Measurements from ENCODE around the gene GPR27.

Gene GPR27

DNA sequence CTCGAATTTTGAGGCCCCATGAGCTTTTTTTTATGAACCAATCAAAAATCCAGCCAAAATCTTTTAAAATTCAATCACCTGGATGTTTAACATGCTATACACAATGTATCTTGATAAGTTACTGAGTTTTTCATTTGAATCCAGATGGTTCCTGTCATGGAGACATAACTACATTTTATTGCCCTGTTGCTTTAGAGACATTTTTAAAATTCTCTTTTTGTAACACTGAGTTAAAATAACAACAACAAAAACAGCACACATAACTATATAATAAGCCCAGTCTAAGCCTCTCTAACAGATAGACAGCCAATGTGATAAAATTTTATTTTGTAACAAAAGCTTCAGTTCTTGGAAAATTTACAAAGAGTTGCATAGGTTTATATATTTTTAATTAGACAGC is 29.5 kb downstream of the GPR27 start:
- TF ChIP-seq, protein P1, sequence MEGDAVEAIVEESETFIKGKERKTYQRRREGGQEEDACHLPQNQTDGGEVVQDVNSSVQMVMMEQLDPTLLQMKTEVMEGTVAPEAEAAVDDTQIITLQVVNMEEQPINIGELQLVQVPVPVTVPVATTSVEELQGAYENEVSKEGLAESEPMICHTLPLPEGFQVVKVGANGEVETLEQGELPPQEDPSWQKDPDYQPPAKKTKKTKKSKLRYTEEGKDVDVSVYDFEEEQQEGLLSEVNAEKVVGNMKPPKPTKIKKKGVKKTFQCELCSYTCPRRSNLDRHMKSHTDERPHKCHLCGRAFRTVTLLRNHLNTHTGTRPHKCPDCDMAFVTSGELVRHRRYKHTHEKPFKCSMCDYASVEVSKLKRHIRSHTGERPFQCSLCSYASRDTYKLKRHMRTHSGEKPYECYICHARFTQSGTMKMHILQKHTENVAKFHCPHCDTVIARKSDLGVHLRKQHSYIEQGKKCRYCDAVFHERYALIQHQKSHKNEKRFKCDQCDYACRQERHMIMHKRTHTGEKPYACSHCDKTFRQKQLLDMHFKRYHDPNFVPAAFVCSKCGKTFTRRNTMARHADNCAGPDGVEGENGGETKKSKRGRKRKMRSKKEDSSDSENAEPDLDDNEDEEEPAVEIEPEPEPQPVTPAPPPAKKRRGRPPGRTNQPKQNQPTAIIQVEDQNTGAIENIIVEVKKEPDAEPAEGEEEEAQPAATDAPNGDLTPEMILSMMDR (IDR thresholded peaks at IDR 0.05; ENCODE audit: low read depth, low read length) = no peak
- H3K4me3 ChIP-seq (replicated peaks in 1 of 2; ENCODE audit: low read depth in 2 of 2, low read length in 2 of 2) = no peak overlapping the region
- DNase-seq (ENCODE audit: low read depth in 2 of 2) = no peak

DNA sequence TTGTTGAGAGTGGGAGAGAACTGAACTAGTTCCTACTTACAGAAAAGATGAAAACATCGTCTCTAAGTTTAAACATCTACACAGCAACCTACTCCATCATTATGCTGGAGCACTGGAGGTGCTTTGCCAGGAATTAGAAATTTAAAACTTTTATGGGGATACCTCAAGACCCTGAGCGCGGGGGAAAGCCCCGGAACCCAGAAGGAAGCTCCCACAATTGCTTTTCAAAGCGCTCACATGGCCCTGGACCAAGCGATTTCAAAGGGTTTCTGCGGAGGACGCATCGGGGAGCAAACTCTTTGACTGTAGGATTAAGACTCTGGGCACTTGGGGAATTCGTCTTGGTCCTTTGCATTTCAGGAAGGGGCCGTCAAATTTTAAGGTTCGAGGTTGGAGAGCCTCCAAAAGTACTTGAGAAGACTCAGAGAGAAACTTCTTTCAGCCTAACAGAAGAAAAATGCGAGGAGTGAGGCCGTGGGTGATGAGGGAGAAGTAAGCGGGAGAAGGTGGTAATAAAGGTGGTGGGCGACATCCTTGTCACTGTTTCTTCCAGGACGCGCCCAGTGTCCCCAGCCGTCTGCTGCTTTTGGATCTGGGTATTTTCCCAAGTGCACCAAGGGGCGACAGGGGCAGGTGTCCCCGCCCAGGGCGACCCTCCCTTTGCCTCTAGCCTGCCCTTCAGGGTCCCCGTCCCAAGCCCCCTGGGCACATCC is 30.7 kb downstream of the GPR27 start:
- TF ChIP-seq, protein P1 (IDR thresholded peaks at IDR 0.05; ENCODE audit: low read depth, low read length) = no peak
- no peak for DNase-seq (ENCODE audit: low read depth in 2 of 2)
- H3K4me3 ChIP-seq (replicated peaks in 1 of 2; ENCODE audit: low read depth in 2 of 2, low read length in 2 of 2) = no peak overlapping the region

DNA sequence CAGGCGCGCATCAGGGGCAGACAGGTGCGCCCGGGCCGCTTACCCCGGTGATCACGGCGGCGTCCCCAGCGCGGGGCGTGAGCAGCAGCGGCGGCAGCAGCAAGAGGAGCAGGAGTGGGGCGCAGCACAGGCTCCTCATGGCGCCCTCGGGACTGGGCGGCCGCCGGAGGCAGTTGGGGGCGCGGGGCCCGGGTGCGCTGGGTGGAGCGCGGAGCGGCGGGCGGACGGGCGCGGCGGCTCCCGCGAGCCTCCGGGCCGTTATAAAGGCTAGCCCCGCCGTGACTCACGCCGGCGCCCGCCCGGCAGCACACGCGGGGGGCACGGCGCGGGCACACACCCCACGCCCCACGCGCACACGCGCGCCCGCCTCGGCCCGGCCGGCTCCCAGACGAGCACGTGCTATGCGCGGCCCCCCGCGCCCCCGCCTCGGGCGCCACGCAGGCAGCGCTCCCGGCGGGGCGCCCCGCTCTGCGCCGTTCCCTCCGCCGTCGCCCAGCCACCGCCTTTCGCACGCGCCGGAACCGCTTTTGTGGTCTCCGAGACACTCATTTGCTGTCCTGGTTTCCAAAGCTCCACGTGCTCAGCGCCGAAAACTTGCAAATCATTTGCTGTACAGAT is 31.4 kb downstream of the GPR27 start, which contains the start of gene PROK2:
TSS of gene PROK2 (minus strand) at position 235 of the 618 bp plus-strand sequence. CDS start at position 139, 96 bp downstream.
- no peak for DNase-seq (ENCODE audit: low read depth in 2 of 2)
- TF ChIP-seq, protein P1 (IDR thresholded peaks at IDR 0.05; ENCODE audit: low read depth, low read length) = no peak
- no peak within 1 kb of the TSS for H3K4me3 ChIP-seq (replicated peaks in 1 of 2; ENCODE audit: low read depth in 2 of 2, low read length in 2 of 2)

DNA sequence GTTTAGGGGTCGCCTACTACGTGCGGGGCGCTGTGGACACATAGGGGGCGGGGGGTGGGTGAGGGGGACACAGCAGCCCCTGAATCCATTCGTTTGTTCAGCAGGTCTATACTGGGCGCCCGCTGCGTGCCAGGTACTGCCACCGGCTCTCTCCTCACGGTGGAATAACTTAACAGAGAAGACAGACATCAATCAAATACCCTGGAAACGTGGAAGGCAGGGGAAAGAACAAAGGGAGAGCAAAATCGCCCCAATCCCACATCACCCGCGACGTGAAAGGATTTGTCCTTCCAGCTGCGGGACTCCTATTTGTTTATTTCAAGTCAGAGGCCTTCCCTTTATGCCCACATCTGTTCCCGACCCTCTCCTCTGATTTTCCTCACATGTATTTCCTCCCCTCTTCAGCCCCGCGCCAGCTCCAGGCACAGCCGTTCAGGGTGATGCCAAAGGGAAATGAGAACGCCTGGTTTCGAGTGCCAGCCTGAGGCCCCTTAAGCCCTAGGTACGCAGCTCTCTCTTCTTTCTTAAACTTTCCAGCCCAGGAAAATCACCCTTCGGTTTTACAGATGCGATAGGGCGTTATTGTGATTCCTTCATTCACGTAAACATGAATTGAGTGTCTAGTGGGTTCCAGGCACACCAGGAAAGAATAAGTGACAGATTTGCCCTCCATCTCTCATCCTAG is 32.0 kb downstream of the GPR27 start:
- no peak for DNase-seq (ENCODE audit: low read depth in 2 of 2)
- TF ChIP-seq, protein P1 (IDR thresholded peaks at IDR 0.05; ENCODE audit: low read depth, low read length) = no peak
- no peak overlapping the region for H3K4me3 ChIP-seq (replicated peaks in 1 of 2; ENCODE audit: low read depth in 2 of 2, low read length in 2 of 2)

DNA sequence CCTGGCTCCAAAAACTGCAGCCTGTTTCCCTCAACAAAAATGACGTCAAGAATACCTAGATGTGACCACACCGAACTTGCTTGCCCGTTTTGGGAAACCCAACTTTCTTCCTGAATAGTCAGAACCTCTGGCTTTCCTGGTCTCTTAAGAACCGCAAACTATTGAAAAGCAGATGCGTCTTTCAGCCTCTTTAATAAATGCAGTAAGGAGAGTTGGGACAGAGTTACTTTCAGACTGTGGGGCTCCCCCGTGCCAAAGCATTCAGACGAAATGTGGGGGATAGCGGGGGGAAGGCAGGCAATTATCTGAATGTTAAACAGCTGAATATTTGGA is 32.5 kb downstream of the GPR27 start:
- TF ChIP-seq, protein P1 (IDR thresholded peaks at IDR 0.05; ENCODE audit: low read depth, low read length) = no peak
- no peak for DNase-seq (ENCODE audit: low read depth in 2 of 2)
- H3K4me3 ChIP-seq (replicated peaks in 1 of 2; ENCODE audit: low read depth in 2 of 2, low read length in 2 of 2) = no peak overlapping the region

DNA sequence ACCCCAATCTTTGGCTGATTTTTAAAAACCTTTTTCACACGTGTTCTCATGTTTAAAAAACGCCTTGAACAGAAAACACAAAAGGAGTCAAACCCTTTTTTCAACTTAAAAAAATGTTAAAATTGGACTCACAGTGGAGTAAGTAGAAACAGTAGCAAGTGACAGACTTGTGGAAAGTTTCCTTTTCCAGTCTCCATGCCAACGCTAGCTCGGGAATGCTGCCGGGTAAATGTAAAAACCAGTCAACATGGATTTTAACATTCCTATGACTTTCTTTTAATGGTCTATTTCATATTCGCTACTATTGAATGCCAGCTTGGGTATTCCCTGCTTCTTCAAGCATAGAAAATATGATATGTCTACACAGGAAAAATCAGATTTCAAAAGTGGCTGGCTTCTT is 32.9 kb downstream of the GPR27 start:
- no peak overlapping the region for H3K4me3 ChIP-seq (replicated peaks in 1 of 2; ENCODE audit: low read depth in 2 of 2, low read length in 2 of 2)
- TF ChIP-seq, protein P1 (IDR thresholded peaks at IDR 0.05; ENCODE audit: low read depth, low read length) = no peak

More for the DNA sequence above, 32.9 kb downstream of the GPR27 start:
- no peak for DNase-seq (ENCODE audit: low read depth in 2 of 2)

All from cardiac fibroblast (primary cell).